ENCODE data around the gene LDB2. TPM values are rescaled to one million over a fixed set of nuclear protein-coding genes. Genes with fewer than 3 reads are reported as not detected.

The LDB2 gene
- total RNA-seq, 2 donors from 2014 or later = 11.4 to 14.5 TPM

DNA sequence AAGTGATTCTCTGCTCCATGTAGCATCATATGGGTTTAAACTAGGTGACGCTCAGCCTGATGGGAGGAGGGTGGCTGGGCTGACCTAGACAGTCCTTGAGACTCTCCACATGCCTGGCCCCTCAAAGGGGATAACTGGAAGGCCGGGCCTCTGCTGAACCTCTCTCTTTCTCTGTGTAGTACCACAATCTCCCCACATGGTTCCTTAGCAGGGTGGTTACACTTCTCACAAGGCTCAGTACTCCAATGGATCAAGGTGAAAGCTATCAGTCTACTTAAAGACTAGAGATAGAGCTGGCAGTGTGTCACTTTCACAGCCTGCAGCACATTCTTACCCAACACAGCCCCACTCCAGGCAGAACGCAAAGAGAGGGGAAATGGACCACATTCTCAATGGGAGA lies 80.4 kb downstream of the LDB2 start:
- DNase-seq = peak; percentile 72
- TF ChIP-seq, protein P1, sequence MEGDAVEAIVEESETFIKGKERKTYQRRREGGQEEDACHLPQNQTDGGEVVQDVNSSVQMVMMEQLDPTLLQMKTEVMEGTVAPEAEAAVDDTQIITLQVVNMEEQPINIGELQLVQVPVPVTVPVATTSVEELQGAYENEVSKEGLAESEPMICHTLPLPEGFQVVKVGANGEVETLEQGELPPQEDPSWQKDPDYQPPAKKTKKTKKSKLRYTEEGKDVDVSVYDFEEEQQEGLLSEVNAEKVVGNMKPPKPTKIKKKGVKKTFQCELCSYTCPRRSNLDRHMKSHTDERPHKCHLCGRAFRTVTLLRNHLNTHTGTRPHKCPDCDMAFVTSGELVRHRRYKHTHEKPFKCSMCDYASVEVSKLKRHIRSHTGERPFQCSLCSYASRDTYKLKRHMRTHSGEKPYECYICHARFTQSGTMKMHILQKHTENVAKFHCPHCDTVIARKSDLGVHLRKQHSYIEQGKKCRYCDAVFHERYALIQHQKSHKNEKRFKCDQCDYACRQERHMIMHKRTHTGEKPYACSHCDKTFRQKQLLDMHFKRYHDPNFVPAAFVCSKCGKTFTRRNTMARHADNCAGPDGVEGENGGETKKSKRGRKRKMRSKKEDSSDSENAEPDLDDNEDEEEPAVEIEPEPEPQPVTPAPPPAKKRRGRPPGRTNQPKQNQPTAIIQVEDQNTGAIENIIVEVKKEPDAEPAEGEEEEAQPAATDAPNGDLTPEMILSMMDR (conservative IDR thresholded peaks at IDR 0.05) = peak; percentile 67
- Histone ChIP-seq H3K4me3 (ENCODE audit: low read length) (no peak overlapping the region), H3K36me3 (ENCODE audit: control insufficient read depth, insufficient read depth, low read length) (no peaks in the 10 kb centered on the region), H3K27me3 (ENCODE audit: control insufficient read depth, insufficient read depth, low read length, poor library complexity, severe bottlenecking) (no peaks in the 10 kb centered on the region), H3K9ac (ENCODE audit: extremely low read depth, low read length, poor library complexity, severe bottlenecking) (no peak overlapping the region), H3K9me3 (ENCODE audit: control insufficient read depth, low read length) (no peaks in the 10 kb centered on the region), H3K27ac (ENCODE audit: low read depth, low read length) (no peak overlapping the region), H3K4me1 (ENCODE audit: control insufficient read depth, insufficient read depth, low read length) (peaks cover 7% of the 10 kb centered on the region)
- WGBS, 2 experiments (ENCODE audit: insufficient coverage in 1 of 2, insufficient read length in 1 of 2) = 73 to 100% methylated on average over 1 to 3 of the region's 3 CpGs
- Mint-ChIP-seq H3K27me3 (ENCODE audit: insufficient read depth) (no peaks in the 10 kb centered on the region), H3K9me3 (no peaks in the 10 kb centered on the region), H3K4me1 (peaks cover 37% of the 10 kb centered on the region), H3K27ac (peak overlapping the region; percentile 83), H3K36me3 (ENCODE audit: low read depth) (no peaks in the 10 kb centered on the region), H3K4me3 (no peak overlapping the region)

DNA sequence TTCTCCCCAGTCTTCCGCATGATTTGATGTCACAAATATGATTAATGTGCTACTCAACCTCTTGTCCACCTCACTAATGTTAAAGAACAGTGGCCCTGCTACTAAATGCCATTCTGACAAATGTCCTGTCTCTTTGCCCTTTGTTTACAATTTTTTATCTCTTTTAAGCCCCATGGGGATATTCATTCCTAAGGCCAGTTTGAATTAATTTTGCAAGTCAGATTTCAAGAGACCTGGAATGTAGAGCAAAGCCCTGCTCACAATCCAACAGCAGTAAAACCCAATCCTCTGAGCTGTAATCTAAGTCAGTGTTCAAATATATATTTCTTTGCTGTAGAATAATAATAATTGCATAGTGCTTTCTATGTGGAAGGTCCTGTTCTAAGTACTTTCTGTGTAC lies 81.2 kb downstream of the LDB2 start:
- no peaks in the 10 kb centered on the region for H3K27me3 ChIP-seq (ENCODE audit: control insufficient read depth, insufficient read depth, low read length, poor library complexity, severe bottlenecking)
- H3K4me3 ChIP-seq (ENCODE audit: low read length) = no peak overlapping the region
- H3K27me3 Mint-ChIP-seq (ENCODE audit: insufficient read depth) = no peaks in the 10 kb centered on the region
- no peak overlapping the region for H3K9ac ChIP-seq (ENCODE audit: extremely low read depth, low read length, poor library complexity, severe bottlenecking)
- H3K9me3 ChIP-seq (ENCODE audit: control insufficient read depth, low read length) = no peaks in the 10 kb centered on the region
- TF ChIP-seq, protein P1 (conservative IDR thresholded peaks at IDR 0.05) = no peak
- H3K36me3 Mint-ChIP-seq (ENCODE audit: low read depth) = no peaks in the 10 kb centered on the region
- no peaks in the 10 kb centered on the region for H3K36me3 ChIP-seq (ENCODE audit: control insufficient read depth, insufficient read depth, low read length)
- H3K27ac ChIP-seq (ENCODE audit: low read depth, low read length) = peak overlapping the region; percentile 61
- H3K9me3 Mint-ChIP-seq = no peaks in the 10 kb centered on the region
- no peak overlapping the region for H3K4me3 Mint-ChIP-seq
- no peak overlapping the region for H3K27ac Mint-ChIP-seq
- DNase-seq = no peak
- peaks cover 37% of the 10 kb centered on the region for H3K4me1 Mint-ChIP-seq
- peaks cover 7% of the 10 kb centered on the region for H3K4me1 ChIP-seq (ENCODE audit: control insufficient read depth, insufficient read depth, low read length)
- WGBS, 2 experiments (ENCODE audit: insufficient coverage in 1 of 2, insufficient read length in 1 of 2) = 78 to 92% methylated on average over 1 of the region's 1 CpG

DNA sequence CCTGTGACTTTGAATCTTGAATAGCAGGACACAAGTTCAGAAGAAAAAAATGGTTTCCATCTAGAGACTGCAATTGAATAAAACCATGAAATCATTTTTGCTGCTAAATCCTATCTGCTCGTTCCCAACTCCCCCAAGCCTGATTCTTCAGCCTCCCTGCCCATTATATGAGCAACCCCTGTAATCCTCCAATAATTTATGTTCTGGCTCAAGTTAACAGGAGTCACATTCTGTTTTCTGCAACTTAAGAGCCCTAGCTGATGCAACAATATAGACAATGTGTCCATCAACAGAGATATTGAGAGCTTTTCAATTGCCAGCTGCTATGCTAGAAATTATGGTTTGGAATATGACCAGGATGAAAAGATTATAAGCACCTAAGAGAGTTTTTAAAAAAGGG lies 84.1 kb downstream of the LDB2 start:
- H3K27ac Mint-ChIP-seq = no peak overlapping the region
- H3K27me3 ChIP-seq (ENCODE audit: control insufficient read depth, insufficient read depth, low read length, poor library complexity, severe bottlenecking) = no peaks in the 10 kb centered on the region
- no peak overlapping the region for H3K4me3 ChIP-seq (ENCODE audit: low read length)
- no peak overlapping the region for H3K27ac ChIP-seq (ENCODE audit: low read depth, low read length)
- H3K9me3 ChIP-seq (ENCODE audit: control insufficient read depth, low read length) = peaks cover 17% of the 10 kb centered on the region
- H3K9ac ChIP-seq (ENCODE audit: extremely low read depth, low read length, poor library complexity, severe bottlenecking) = no peak overlapping the region
- H3K36me3 Mint-ChIP-seq (ENCODE audit: low read depth) = peaks cover 3% of the 10 kb centered on the region
- peaks cover 10% of the 10 kb centered on the region for H3K9me3 Mint-ChIP-seq
- H3K36me3 ChIP-seq (ENCODE audit: control insufficient read depth, insufficient read depth, low read length) = no peaks in the 10 kb centered on the region
- no peaks in the 10 kb centered on the region for H3K4me1 ChIP-seq (ENCODE audit: control insufficient read depth, insufficient read depth, low read length)
- 90 to 100% methylated on average over 1 of the region's 1 CpG for WGBS, 2 experiments (ENCODE audit: insufficient coverage in 1 of 2, insufficient read length in 1 of 2)
- DNase-seq = no peak
- H3K27me3 Mint-ChIP-seq (ENCODE audit: insufficient read depth) = no peaks in the 10 kb centered on the region
- TF ChIP-seq, protein P1 (conservative IDR thresholded peaks at IDR 0.05) = no peak
- H3K4me1 Mint-ChIP-seq = peaks cover 28% of the 10 kb centered on the region
- H3K4me3 Mint-ChIP-seq = no peak overlapping the region
